ENCODE measurements around the gene SUSD3. TPM values are rescaled to one million over a fixed set of nuclear protein-coding genes. Genes with fewer than 3 reads are reported as not detected.
A peak's percentile ranks its signal among the peaks of the same experiment; 100 is the strongest.

The SUSD3 gene
- total and polyA plus RNA-seq, 2 donors (not counting 3 experiments of a cell fraction or from before 2014, with no cell fraction given): not detected

DNA sequence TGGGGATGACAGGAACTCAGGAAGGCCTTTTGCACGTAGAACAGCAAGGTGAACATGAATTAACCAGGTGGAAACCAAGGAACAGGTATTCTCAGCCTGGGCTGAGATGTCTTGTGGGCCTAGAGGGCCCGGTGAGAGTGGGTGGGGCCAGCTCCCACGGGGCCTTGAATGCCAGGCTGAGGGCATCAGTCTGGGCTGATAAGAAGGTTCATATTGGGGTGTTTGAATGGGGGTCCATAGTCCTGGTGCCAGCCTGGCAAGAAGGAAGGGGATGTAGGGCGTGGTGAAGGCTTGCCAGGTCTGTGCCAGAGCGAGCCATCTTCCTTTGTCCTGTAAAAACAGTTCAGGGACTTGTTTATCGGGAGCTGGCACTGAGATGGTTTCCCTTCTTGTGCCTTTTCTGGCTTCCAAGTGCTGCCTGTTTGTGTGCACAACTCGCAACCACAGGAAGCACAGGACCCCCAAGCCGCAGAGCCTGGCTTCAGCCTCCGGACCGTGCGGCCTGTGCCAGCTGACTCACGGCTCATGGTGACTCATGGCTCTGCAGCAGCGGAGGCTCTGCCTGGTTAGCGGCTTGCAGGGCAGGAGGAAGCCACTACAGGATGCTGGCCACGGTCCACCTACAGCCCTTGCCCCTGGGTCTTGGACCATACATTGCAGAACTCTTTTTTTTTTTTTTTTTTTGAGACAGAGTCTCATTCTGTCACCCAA is 39.9 kb downstream of the SUSD3 start:
- ChIA-PET CTCF (interaction anchor here (1.1 to 2.4 kb wide), 6 partner anchors 10 to 216 kb away, joined by 3 to 26 read pairs (median 4); no protein-coding TSS in a partner anchor), POLR2A (no interaction called here)
- Histone ChIP-seq H3K79me2 (ENCODE audit: control insufficient read depth, insufficient read depth, low read length) (peaks cover 63% of the 10 kb centered on the region), H3K4me1 (ENCODE audit: control insufficient read depth, extremely low read depth, insufficient read depth, low read length) (peaks cover 34% of the 10 kb centered on the region), H3K9me1 (replicated peaks; ENCODE audit: control insufficient read depth, extremely low read depth, insufficient read depth, low read length) (no peaks in the 10 kb centered on the region), H3K9me3 (replicated peaks; ENCODE audit: control insufficient read depth, insufficient read depth, low read length) (no peaks in the 10 kb centered on the region), H2AFZ (ENCODE audit: low read depth, low read length) (no peak overlapping the region), H3K9ac (replicated peaks; ENCODE audit: extremely low read depth, insufficient read depth, low read length) (peak overlapping the region; percentile 26), H3K4me2 (ENCODE audit: insufficient read depth, low read length) (peak overlapping the region; percentile 83), H3K36me3 (ENCODE audit: control insufficient read depth in 2 of 2, extremely low read depth in 1 of 2, insufficient read depth in 2 of 2, low read length in 2 of 2) (no peaks in the 10 kb centered on the region), H3K27ac (ENCODE audit: insufficient read depth, low read depth, low read length) (peak overlapping the region; percentile 67), H3K4me3 (replicated peaks in 1 of 3; ENCODE audit: insufficient read depth in 1 of 3, low read depth in 1 of 3, low read length in 3 of 3) (peak overlapping the region in 2 of 3 experiments; percentile 10 to 12), H3K27me3 (ENCODE audit: control insufficient read depth in 2 of 2, insufficient read depth in 2 of 2, low read length in 2 of 2) (no peaks in the 10 kb centered on the region), H4K20me1 (replicated peaks; ENCODE audit: control insufficient read depth, extremely low read depth, insufficient read depth, low read length) (peaks cover 4% of the 10 kb centered on the region)
- dilution Hi-C loops (cut with MboI; ENCODE audit: extremely low pct_ligation_motif_present, low sequenced_read_pairs) (no loop called here), intact Hi-C loops (cut with micrococcal nuclease) (loop anchor here (1.0 to 10.0 kb wide), 7 partner anchors 11 to 1066 kb away; partner anchors contain the start of gene IPPK)
- TF ChIP-seq, protein P1, sequence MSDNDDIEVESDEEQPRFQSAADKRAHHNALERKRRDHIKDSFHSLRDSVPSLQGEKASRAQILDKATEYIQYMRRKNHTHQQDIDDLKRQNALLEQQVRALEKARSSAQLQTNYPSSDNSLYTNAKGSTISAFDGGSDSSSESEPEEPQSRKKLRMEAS (IDR thresholded peaks at IDR 0.05; ENCODE audit: insufficient read depth, insufficient read length): peak; percentile 17
- no peak for TF ChIP-seq MYC (IDR thresholded peaks at IDR 0.05; ENCODE audit: low read depth, low read length)
- peak; percentile 37 for TF ChIP-seq POLR2A (IDR thresholded peaks at IDR 0.05; ENCODE audit: low read depth, low read length)
- TF ChIP-seq JUN (IDR thresholded peaks at IDR 0.05; ENCODE audit: borderline replicate concordance, insufficient read depth, insufficient read length, low read depth): peak; percentile 90
- peak; percentile 89 for TF ChIP-seq POLR2AphosphoS5 (IDR thresholded peaks at IDR 0.05; ENCODE audit: insufficient read depth, low read depth, low read length)
- no peak for TF ChIP-seq EZH2 (IDR thresholded peaks at IDR 0.05; ENCODE audit: borderline replicate concordance, low read depth, low read length, severe bottlenecking)
- TF ChIP-seq, protein P2, sequence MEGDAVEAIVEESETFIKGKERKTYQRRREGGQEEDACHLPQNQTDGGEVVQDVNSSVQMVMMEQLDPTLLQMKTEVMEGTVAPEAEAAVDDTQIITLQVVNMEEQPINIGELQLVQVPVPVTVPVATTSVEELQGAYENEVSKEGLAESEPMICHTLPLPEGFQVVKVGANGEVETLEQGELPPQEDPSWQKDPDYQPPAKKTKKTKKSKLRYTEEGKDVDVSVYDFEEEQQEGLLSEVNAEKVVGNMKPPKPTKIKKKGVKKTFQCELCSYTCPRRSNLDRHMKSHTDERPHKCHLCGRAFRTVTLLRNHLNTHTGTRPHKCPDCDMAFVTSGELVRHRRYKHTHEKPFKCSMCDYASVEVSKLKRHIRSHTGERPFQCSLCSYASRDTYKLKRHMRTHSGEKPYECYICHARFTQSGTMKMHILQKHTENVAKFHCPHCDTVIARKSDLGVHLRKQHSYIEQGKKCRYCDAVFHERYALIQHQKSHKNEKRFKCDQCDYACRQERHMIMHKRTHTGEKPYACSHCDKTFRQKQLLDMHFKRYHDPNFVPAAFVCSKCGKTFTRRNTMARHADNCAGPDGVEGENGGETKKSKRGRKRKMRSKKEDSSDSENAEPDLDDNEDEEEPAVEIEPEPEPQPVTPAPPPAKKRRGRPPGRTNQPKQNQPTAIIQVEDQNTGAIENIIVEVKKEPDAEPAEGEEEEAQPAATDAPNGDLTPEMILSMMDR (IDR thresholded peaks at IDR 0.05; ENCODE audit: extremely low read depth in 1 of 2, insufficient read depth in 1 of 2, low read depth in 1 of 2, low read length in 2 of 2): no peak
- peak; percentile 20 for TF ChIP-seq GATA2 (IDR thresholded peaks at IDR 0.05; ENCODE audit: insufficient read depth, insufficient read length, low read depth, low read length)
- TF ChIP-seq FOS (IDR thresholded peaks at IDR 0.05; ENCODE audit: borderline replicate concordance, insufficient read depth, low read length): peak; percentile 100
- peak; percentile 98 for DNase-seq (ENCODE audit: low read depth, low spot score)
- no TSS peak for BruUV-seq (replicated peaks)
- FAIRE-seq: peak; percentile 99

All from endothelial cell of umbilical vein (primary cell).